Suprapubic skin (tissue), 4 donors: Measurements from ENCODE around the gene TRPV3. TPM values are rescaled to one million over a fixed set of nuclear protein-coding genes. Genes with fewer than 3 reads are reported as not detected.

ENCODE experiments used
- DNase-seq, 2 donors: peaks; one replicate each; pipeline ENCODE4 v3.0.0-alpha.2; 2019; ENCODE audit warnings: low spot score in 2 of 2
- H3K27ac ChIP-seq: fragments of 200-600 bp; sonication (generic); one replicate; pipeline ENCODE4 v1.5.1; 2019
- H3K27me3 ChIP-seq: fragments of 200-600 bp; sonication (generic); one replicate; pipeline ENCODE4 v1.5.1; 2019
- H3K36me3 ChIP-seq: fragments of 200-600 bp; sonication (generic); one replicate; pipeline ENCODE4 v1.5.1; 2019
- H3K4me1 ChIP-seq: fragments of 200-600 bp; sonication (generic); one replicate; pipeline ENCODE4 v1.5.1; 2019
- H3K4me3 ChIP-seq: fragments of 200-600 bp; sonication (generic); one replicate; pipeline ENCODE4 v1.5.1; 2019; ENCODE audit warnings: mild to moderate bottlenecking
- H3K9me3 ChIP-seq: fragments of 200-600 bp; sonication (generic); one replicate; pipeline ENCODE4 v1.5.1; 2019
- EP300 ChIP-seq: sonication (generic); formaldehyde crosslinking; IDR thresholded peaks from one replicate; pipeline ENCODE4 v1.6.1; 2017; ENCODE audit warnings: antibody characterized with exemption
- POLR2A ChIP-seq, 2 donors: fragments of 450-650 bp; IDR thresholded peaks; one replicate each; pipeline ENCODE4 v1.6.1; 2017; ENCODE audit warnings: antibody characterized with exemption in 2 of 2, mild to moderate bottlenecking in 2 of 2, moderate library complexity in 2 of 2
- POLR2AphosphoS5 ChIP-seq, 3 donors: sonication (generic); formaldehyde crosslinking; IDR thresholded peaks; one replicate each; pipeline ENCODE4 v1.6.1; 2017; ENCODE audit warnings: antibody characterized with exemption in 3 of 3
- WGBS: methylation state at CpG from one replicate; pipeline ENCODE4 v1.1.5; 2018; 5-methylcytosine and 5-hydroxymethylcytosine counted together
- total RNA-seq, 4 donors: library from RNA; depleted of rRNA; stranded (reverse); fragments of >200 nt; gene quantifications; one replicate each; pipeline ENCODE4 v1.1.0, GENCODE V29; 2016
- TF ChIP-seq, protein P1 (sequence below), 2 donors: fragments of 200-600 bp in 1 of 2; fragments of 450-650 bp in 1 of 2; sonication (generic) in 1 of 2; IDR thresholded peaks; one replicate each; pipeline ENCODE4 v1.5.1; 2016 to 2019; ENCODE audit warnings: antibody characterized with exemption in 2 of 2, mild to moderate bottlenecking in 1 of 2, moderate library complexity in 1 of 2

Gene TRPV3
- total RNA-seq, 4 donors from 2014 or later: 25.6 to 45.4 (median 34.4) TPM

DNA sequence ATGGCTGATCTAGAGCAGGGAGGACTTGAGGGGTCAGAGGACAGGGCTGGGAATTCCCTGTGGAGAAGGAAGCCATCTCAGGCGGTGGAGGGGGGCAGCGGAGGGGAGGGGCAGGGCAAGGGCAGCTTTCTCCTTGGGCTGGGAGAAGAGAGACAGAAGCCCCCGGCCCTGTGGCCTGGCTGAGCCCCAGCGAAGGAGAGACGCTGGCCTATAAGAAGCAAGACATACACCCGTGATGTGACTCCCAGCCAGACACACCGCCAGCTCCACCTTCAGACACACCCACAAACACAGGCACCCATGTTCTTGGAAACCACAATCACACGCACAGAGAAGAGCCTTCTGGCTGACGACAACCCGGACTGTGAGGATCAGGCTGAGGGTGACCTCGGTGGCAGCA, 10.0 kb downstream of the TRPV3 start:
- no peak for DNase-seq
- Histone ChIP-seq H3K4me3 (no peak overlapping the region), H3K4me1 (no peaks in the 10 kb centered on the region), H3K27ac (no peak overlapping the region), H3K27me3 (no peaks in the 10 kb centered on the region), H3K36me3 (peaks cover 4% of the 10 kb centered on the region), H3K9me3 (no peaks in the 10 kb centered on the region)
- TF ChIP-seq POLR2A (IDR thresholded peaks at IDR 0.05): no peak
- no peak for TF ChIP-seq POLR2AphosphoS5 (IDR thresholded peaks at IDR 0.05)
- WGBS: 69% methylated on average over 10 of the region's 11 CpGs

DNA sequence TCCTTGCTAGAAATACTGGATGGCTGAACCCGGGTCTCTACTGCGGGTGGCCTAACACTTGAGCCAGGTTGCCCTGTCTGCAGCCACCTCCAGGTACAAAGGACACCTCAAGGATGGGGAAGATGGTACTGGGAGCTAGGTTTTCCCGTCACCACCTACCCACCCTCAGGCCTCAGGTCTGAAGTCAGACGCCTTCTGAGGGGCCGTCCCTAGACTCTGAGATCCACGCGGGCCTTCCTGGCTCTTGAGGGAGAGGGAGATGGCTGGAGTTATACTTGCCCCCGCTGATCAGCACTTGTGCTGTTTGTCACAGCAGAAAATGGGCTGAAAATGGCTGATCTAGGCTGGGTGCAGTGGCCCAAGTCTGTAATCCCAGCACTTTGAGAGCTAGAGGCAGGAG, 10.6 kb downstream of the TRPV3 start:
- Histone ChIP-seq H3K9me3 (no peaks in the 10 kb centered on the region), H3K27ac (no peak overlapping the region), H3K27me3 (no peaks in the 10 kb centered on the region), H3K4me3 (no peak overlapping the region), H3K4me1 (no peaks in the 10 kb centered on the region), H3K36me3 (peaks cover 8% of the 10 kb centered on the region)
- TF ChIP-seq EP300: no peak
- TF ChIP-seq POLR2A (IDR thresholded peaks at IDR 0.05): no peak
- TF ChIP-seq, protein P1, sequence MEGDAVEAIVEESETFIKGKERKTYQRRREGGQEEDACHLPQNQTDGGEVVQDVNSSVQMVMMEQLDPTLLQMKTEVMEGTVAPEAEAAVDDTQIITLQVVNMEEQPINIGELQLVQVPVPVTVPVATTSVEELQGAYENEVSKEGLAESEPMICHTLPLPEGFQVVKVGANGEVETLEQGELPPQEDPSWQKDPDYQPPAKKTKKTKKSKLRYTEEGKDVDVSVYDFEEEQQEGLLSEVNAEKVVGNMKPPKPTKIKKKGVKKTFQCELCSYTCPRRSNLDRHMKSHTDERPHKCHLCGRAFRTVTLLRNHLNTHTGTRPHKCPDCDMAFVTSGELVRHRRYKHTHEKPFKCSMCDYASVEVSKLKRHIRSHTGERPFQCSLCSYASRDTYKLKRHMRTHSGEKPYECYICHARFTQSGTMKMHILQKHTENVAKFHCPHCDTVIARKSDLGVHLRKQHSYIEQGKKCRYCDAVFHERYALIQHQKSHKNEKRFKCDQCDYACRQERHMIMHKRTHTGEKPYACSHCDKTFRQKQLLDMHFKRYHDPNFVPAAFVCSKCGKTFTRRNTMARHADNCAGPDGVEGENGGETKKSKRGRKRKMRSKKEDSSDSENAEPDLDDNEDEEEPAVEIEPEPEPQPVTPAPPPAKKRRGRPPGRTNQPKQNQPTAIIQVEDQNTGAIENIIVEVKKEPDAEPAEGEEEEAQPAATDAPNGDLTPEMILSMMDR (IDR thresholded peaks at IDR 0.05): no peak
- no peak for TF ChIP-seq POLR2AphosphoS5 (IDR thresholded peaks at IDR 0.05)
- 95% methylated on average over 6 of the region's 8 CpGs for WGBS
- no peak for DNase-seq

DNA sequence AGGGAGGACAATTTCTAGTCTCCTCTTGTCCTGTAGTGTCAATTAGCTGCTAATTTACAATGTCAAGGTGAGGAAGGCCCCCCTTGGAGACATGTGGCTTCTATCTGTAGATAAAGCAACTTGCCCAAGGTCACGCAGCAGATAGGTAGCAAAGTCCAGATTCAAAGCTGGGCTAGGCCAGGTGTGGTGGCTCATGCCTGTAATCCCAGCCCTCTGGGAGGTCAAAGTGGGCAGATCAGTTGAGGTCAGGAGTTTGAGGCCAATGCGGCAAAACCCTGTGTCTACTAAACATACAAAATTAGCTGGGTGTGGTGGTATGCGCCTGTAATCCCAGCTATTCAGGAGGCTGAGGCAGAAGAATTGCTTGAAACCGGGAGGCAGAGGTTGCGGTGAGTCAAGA, 11.1 kb downstream of the TRPV3 start:
- Histone ChIP-seq H3K4me3 (no peak overlapping the region), H3K27ac (no peak overlapping the region), H3K36me3 (peaks cover 8% of the 10 kb centered on the region), H3K9me3 (no peaks in the 10 kb centered on the region), H3K4me1 (no peaks in the 10 kb centered on the region), H3K27me3 (no peaks in the 10 kb centered on the region)
- 96% methylated on average over 5 of the region's 5 CpGs for WGBS
- DNase-seq: peak in 1 of 2 donors; percentile 13
- no peak for TF ChIP-seq POLR2AphosphoS5 (IDR thresholded peaks at IDR 0.05)
- TF ChIP-seq, protein P1 (IDR thresholded peaks at IDR 0.05): no peak
- no peak for TF ChIP-seq EP300
- no peak for TF ChIP-seq POLR2A (IDR thresholded peaks at IDR 0.05)

DNA sequence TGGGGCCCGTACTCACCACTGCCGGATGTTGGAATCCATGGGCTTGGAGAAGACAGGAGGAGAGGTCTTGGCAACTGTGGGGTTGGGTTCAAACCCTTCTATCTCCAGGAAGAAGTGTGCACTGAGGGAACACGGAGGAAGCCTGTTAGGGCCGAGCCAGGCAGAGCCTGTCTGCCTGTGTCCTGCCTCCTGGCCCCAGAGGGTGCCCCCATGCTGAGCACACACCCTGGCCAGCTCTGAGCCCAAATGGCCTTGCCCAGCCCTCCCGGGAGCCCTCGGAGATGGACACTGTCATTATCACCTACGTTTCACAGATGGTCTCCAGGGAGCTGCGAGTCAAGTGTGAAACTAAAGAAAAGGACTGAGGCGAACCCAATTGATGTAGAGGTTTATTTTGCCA, 12.5 kb downstream of the TRPV3 start:
- H3K27ac ChIP-seq: no peak overlapping the region
- H3K36me3 ChIP-seq: peaks cover 11% of the 10 kb centered on the region
- no peaks in the 10 kb centered on the region for H3K27me3 ChIP-seq
- no peaks in the 10 kb centered on the region for H3K9me3 ChIP-seq
- H3K4me1 ChIP-seq: no peaks in the 10 kb centered on the region
- DNase-seq: no peak
- H3K4me3 ChIP-seq: no peak overlapping the region
- 73% methylated on average over 5 of the region's 9 CpGs for WGBS
- no peak for TF ChIP-seq EP300
- no peak for TF ChIP-seq POLR2AphosphoS5 (IDR thresholded peaks at IDR 0.05)
- no peak for TF ChIP-seq POLR2A (IDR thresholded peaks at IDR 0.05)
- TF ChIP-seq, protein P1 (IDR thresholded peaks at IDR 0.05): no peak

DNA sequence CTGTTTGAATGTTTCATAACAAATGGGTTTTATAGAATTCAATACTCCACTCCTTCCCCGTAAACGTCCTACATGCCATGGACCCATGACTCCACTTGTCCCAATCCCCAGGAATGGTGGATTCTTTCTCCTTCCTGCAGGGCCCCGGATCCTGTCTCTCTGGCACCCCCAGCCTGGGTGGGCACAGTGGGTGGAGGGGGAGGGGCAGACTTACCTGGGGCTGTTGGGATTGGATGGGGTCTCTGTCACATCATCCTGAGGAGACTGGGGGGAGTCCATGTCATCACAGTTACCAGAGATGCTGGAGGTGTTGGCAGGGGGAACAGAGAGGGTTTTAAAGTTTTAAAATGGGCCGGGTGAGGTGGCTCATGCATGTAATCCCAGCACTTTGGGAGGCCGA, 13.2 kb downstream of the TRPV3 start:
- H3K4me3 ChIP-seq: no peak overlapping the region
- no peak for DNase-seq
- no peaks in the 10 kb centered on the region for H3K9me3 ChIP-seq
- peaks cover 11% of the 10 kb centered on the region for H3K36me3 ChIP-seq
- no peaks in the 10 kb centered on the region for H3K4me1 ChIP-seq
- H3K27me3 ChIP-seq: no peaks in the 10 kb centered on the region
- TF ChIP-seq, protein P1 (IDR thresholded peaks at IDR 0.05): no peak
- TF ChIP-seq POLR2A (IDR thresholded peaks at IDR 0.05): no peak
- no peak overlapping the region for H3K27ac ChIP-seq
- 83% methylated on average over 5 of the region's 5 CpGs for WGBS

DNA sequence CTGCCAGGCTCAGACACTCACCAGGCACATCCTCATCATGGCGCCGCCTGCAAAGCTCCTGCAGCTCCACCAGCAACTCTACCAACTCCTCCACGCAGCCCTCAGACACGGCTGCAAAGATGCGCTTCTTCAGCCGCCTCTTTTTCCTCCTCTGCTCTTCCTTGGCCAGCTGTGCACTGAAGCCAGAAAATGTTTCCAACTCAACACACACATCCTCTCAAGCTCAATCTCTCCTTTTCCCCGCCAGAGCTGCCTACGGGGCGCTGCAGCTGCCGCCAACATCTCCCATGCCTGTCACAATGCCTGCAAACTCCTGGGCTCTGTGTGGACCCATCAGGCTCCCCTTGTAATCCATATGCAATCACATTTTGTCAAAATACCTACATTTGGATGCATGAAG, 14.2 kb downstream of the TRPV3 start:
- H3K27me3 ChIP-seq: no peaks in the 10 kb centered on the region
- no peak overlapping the region for H3K27ac ChIP-seq
- no peaks in the 10 kb centered on the region for H3K4me1 ChIP-seq
- no peak for DNase-seq
- 87% methylated on average over 10 of the region's 10 CpGs for WGBS
- H3K9me3 ChIP-seq: no peaks in the 10 kb centered on the region
- H3K4me3 ChIP-seq: no peak overlapping the region
- peaks cover 11% of the 10 kb centered on the region for H3K36me3 ChIP-seq
- no peak for TF ChIP-seq POLR2AphosphoS5 (IDR thresholded peaks at IDR 0.05)
- TF ChIP-seq EP300: no peak
- TF ChIP-seq, protein P1 (IDR thresholded peaks at IDR 0.05): no peak
- TF ChIP-seq POLR2A (IDR thresholded peaks at IDR 0.05): no peak
